C4-2B (cell line): ENCODE results near the gene FIG4.
"Not testable (repeated sequence)": the region's sequence is repeated elsewhere in the genome, so short reads cannot be mapped to it uniquely, and the experiment has no call there.

ENCODE experiments used
- H3K27ac ChIP-seq: fragments of 450-650 bp; 2 replicates; pipeline ENCODE4 v1.5.1; 2017
- CTCF ChIP-seq: fragments of 450-650 bp; conservative IDR thresholded peaks from 2 replicates; pipeline ENCODE4 v1.5.1; 2017; ENCODE audit warnings: mild to moderate bottlenecking
- ZFX ChIP-seq: fragments of 450-650 bp; IDR thresholded peaks from 2 replicates; pipeline ENCODE4 v1.6.1; 2017

The FIG4 gene

GRCh38 chr6:109853951-109854350 lies 162.9 kb downstream of the FIG4 start:
- no peak overlapping the region for H3K27ac ChIP-seq
- TF ChIP-seq CTCF (no peak), ZFX (no peak)

- TF ChIP-seq ZFX (no peak), CTCF (no peak)
- H3K27ac ChIP-seq = no peak overlapping the region
Observed at GRCh38 chr6:109854541-109855308, 163.6 kb downstream of the FIG4 start.

- not testable (repeated sequence) for H3K27ac ChIP-seq
Observed at GRCh38 chr6:109855476-109856040, 164.5 kb downstream of the FIG4 start.

GRCh38 chr6:109861946-109862345 lies 170.8 kb downstream of the FIG4 start:
- TF ChIP-seq CTCF (no peak), ZFX (no peak)
- no peak overlapping the region for H3K27ac ChIP-seq

- TF ChIP-seq ZFX (no peak), CTCF (no peak)
- H3K27ac ChIP-seq = no peak overlapping the region
Observed at GRCh38 chr6:109864050-109864449, 173.0 kb downstream of the FIG4 start.

GRCh38 chr6:109865968-109866367 lies 174.9 kb downstream of the FIG4 start:
- TF ChIP-seq ZFX = no peak
- TF ChIP-seq CTCF = no peak
- no peak overlapping the region for H3K27ac ChIP-seq

GRCh38 chr6:109867009-109867969 lies 176.2 kb downstream of the FIG4 start:
- H3K27ac ChIP-seq = no peak overlapping the region

More at GRCh38 chr6:109867009-109867969, 176.2 kb downstream of the FIG4 start:
- TF ChIP-seq CTCF (no peak), ZFX (no peak)
